Heart right ventricle (tissue), 16 donors: ENCODE data around the gene SV2B. TPM values are rescaled to one million over a fixed set of nuclear protein-coding genes. Genes with fewer than 3 reads are reported as not detected.
A peak's percentile ranks its signal among the peaks of the same experiment; 100 is the strongest.

Experiments
- ATAC-seq, 8 donors: fragments of 200-7000 bp; cut with Tn5 transposase; one replicate each; pipeline ENCODE4 v1.9.1; 2020; ENCODE audit warnings: mild to moderate bottlenecking in 8 of 8, moderate library complexity in 8 of 8, moderate number of reproducible peaks in 1 of 8
- DNase-seq, 2 donors: peaks; one replicate each; pipeline ENCODE4 v3.0.0-alpha.2; 2020
- H3K27ac ChIP-seq, 10 donors: fragments of 200-600 bp; sonication (generic) in 2 of 10; one replicate each; pipeline versions ENCODE4 v1.5.0 to v1.8.0; 2020 to 2022; ENCODE audit warnings: mild to moderate bottlenecking in 3 of 10
- H3K27me3 ChIP-seq, 7 donors: fragments of 200-600 bp; one replicate each; pipeline ENCODE4 v1.8.0; 2021 to 2022; ENCODE audit warnings: mild to moderate bottlenecking in 2 of 7
- H3K36me3 ChIP-seq, 9 donors: fragments of 200-600 bp; sonication (generic) in 1 of 9; one replicate each; pipeline versions ENCODE4 v1.5.0 to v1.8.0; 2020 to 2022; ENCODE audit warnings: mild to moderate bottlenecking in 2 of 9
- H3K4me1 ChIP-seq, 9 donors: fragments of 200-600 bp; sonication (generic) in 1 of 9; one replicate each; pipeline versions ENCODE4 v1.5.0 to v1.8.0; 2020 to 2022; ENCODE audit warnings: mild to moderate bottlenecking in 4 of 9
- H3K4me3 ChIP-seq, 10 donors: fragments of 200-600 bp; sonication (generic) in 2 of 10; one replicate each; pipeline versions ENCODE4 v1.5.0 to v1.8.0; 2020 to 2022; ENCODE audit warnings: mild to moderate bottlenecking in 7 of 10, moderate library complexity in 2 of 10
- H3K9me3 ChIP-seq, 11 donors: fragments of 200-600 bp in 10 of 11; sonication (generic) in 2 of 11; one replicate each; pipeline versions ENCODE4 v1.5.0 to v1.8.0; 2013 to 2022; ENCODE audit warnings: mild to moderate bottlenecking in 2 of 11, control low read depth in 1 of 11, moderate library complexity in 1 of 11
- WGBS, 2 donors: extraction: QIAGEN DNeasy Blood & Tissue Kit; methylation state at CpG; one replicate each; pipeline ENCODE4 v1.1.7; 2013; ENCODE audit warnings: inconsistent platforms in 1 of 2; 5-methylcytosine and 5-hydroxymethylcytosine counted together
- intact Hi-C, 10 donors: fragments of 100-400 bp; cut with DNase I; formaldehyde crosslinking; loops; one replicate each; pipeline versions ENCODE4 v1.11.1 to v1.14.2; 2022
- polyA plus RNA-seq, 2 donors: library from polyadenylated mRNA; stranded (reverse); fragments of 200-250 nt; gene quantifications; one replicate each; pipeline ENCODE4 v1.2.3, GENCODE V29; 2013
- total RNA-seq, 10 donors: library from RNA; stranded (reverse); fragmentation: NEBNext Ultra II Directional in 3 of 10; extraction: Animal tissue kit (Norgen Biotek cat#: 25700) in 3 of 10; gene quantifications; one replicate each; pipeline versions ENCODE4 v1.2.1 to v1.2.4, GENCODE V29; 2021 to 2023
- TF ChIP-seq, protein P1 (sequence below), 9 donors: fragments of 200-600 bp; sonication (generic) in 2 of 9; IDR thresholded peaks; one replicate each; pipeline versions ENCODE4 v1.5.0 to v1.8.0; 2021 to 2022; ENCODE audit warnings: antibody characterized with exemption in 9 of 9, mild to moderate bottlenecking in 5 of 9, moderate library complexity in 1 of 9
- donor health status: Arrhythmogenic right ventricular cardiomyopathy.
- donor health status: ischemic (EF 13 %, LVEDD 7.1; RV severe dilation, severe dysfunction).
- donor health status: healthy with polysubstance abuse.
- donor health status: DM: no; HTN: yes; CAD: no.
- donor health status: DM: no; HTN: no; CAD: no.
- donor health status: ischemic (EF 25% LVEDD 6.9; RV normal size, moderate dysfunction).
- donor health status: ischemic (EF 25% LVEDD 5.7; RV mildly dilated, moderate dysfunction).
- donor health status: healthy.
- donor health status: DM: yes; HTN: yes; CAD: no.
- donor health status: Ischemic cardiomyopathy.
- donor health status: ischemic (EF 35%, LVEDD 5.7; RV mildly dilated, moderate dysfunction).
- donor health status: nonischemic (EF 11% LVEDD 7.7; RV severe dilation, severe dysfunction).
- donor health status: DM: yes; HTN: yes; CAD: no.
- donor health status: PGD.
- donor health status: ischemic (EF 29% LVEDD 5.4; RV normal size, mild dysfunction).
- donor health status: nonischemic (EF 23%, LVEDD 6.1; RV moderate dilation, normal function).

Gene SV2B
- total and polyA plus RNA-seq, 12 donors: 0.29 to 15.7 (median 1.5) TPM

DNA sequence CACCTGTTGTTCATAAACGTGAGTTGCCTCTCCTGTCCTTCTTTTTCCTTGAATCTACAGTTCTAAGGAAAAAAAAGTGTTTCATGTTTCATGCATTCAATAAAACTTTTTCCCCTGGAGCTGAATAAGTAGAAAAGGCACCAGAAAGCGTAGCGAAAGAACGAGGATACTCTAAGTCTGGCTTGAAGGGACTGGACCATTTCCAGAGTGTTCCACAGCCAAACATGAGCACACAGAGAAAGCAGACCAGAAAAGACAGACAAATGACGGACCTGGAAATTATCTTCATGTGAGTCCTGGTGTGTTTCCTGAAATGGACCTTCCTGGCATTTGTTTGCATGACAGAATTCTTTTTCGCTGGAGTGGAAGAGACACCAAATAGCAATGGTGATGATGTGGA is 204.7 kb downstream of the SV2B start:
- Histone ChIP-seq H3K27me3 (peaks cover 0 to 23% (median 7%) of the 10 kb centered on the region in 7 donors), H3K27ac (peak overlapping the region in 1 of 10 donors; percentile 12), H3K9me3 (no peaks in the 10 kb centered on the region), H3K4me1 (peaks cover 0 to 24% (median 9%) of the 10 kb centered on the region in 9 donors), H3K4me3 (peak overlapping the region in 2 of 10 donors; percentile 11 to 18), H3K36me3 (no peaks in the 10 kb centered on the region)
- 41 to 47% methylated on average over 6 of the region's 6 CpGs for WGBS, 2 donors
- peak in 1 of 2 donors; percentile 24 for DNase-seq
- TF ChIP-seq, protein P1, sequence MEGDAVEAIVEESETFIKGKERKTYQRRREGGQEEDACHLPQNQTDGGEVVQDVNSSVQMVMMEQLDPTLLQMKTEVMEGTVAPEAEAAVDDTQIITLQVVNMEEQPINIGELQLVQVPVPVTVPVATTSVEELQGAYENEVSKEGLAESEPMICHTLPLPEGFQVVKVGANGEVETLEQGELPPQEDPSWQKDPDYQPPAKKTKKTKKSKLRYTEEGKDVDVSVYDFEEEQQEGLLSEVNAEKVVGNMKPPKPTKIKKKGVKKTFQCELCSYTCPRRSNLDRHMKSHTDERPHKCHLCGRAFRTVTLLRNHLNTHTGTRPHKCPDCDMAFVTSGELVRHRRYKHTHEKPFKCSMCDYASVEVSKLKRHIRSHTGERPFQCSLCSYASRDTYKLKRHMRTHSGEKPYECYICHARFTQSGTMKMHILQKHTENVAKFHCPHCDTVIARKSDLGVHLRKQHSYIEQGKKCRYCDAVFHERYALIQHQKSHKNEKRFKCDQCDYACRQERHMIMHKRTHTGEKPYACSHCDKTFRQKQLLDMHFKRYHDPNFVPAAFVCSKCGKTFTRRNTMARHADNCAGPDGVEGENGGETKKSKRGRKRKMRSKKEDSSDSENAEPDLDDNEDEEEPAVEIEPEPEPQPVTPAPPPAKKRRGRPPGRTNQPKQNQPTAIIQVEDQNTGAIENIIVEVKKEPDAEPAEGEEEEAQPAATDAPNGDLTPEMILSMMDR (IDR thresholded peaks at IDR 0.05): no peak
- intact Hi-C loops: loop anchor here (5.0 to 10.0 kb wide), 15 partner anchors 210 to 778 kb away; partner anchors contain the start of gene SLCO3A1 (in 5 of the 10)
- ATAC-seq: peak in 5 of 8 donors; percentile 30 to 57 (median 46)

DNA sequence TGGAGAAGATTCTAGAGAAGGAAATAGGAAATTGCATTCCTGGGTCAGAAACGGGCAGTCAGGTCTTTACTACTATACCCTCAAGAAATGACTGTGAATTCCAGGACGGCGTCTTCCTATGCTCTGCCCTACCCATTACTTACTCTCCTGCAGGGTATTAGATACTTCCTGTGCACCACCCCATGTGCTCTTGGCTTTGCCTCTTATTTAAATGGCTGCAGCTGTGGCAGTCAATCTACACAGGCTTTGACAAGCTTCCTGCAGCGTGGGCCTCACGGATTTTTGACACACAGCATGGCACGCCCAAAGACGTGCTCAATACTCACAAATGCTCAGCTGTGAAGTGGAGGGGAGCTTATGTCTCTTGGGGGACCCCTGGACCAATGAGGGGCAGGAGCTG is 206.1 kb downstream of the SV2B start:
- no peak overlapping the region for H3K4me3 ChIP-seq
- 82 to 90% methylated on average over 7 of the region's 7 CpGs for WGBS, 2 donors
- TF ChIP-seq, protein P1 (IDR thresholded peaks at IDR 0.05): no peak
- H3K9me3 ChIP-seq: no peaks in the 10 kb centered on the region
- intact Hi-C loops: loop anchor here in 9 of 10 donors (5.0 to 10.0 kb wide), 8 partner anchors 209 to 771 kb away; partner anchors contain the start of gene SLCO3A1 (in 3 of the 9)
- H3K4me1 ChIP-seq: peaks cover 0 to 24% (median 9%) of the 10 kb centered on the region in 9 donors
- H3K27ac ChIP-seq: no peak overlapping the region
- peaks cover 0 to 29% (median 5%) of the 10 kb centered on the region in 7 donors for H3K27me3 ChIP-seq
- no peak for ATAC-seq
- no peaks in the 10 kb centered on the region for H3K36me3 ChIP-seq
- DNase-seq: no peak

DNA sequence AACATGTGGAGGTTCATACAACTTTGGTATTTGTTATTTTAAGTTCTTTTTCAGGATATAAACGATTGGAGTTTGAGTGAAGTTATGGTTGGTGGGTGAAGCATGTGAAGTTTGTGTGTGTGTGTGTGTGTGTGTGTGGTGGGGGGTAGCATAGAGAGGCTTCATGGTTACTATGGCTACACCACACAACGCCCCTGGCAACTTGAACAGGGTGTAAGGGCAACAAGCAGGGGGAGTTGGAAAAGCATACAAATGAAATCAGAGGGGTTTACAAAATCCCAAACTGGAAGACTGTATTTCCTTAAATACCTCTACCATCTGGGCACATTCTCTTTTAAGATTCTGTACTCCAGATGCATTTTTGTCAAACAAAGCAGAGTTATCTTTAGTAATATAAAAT is 207.5 kb downstream of the SV2B start:
- 62 to 68% methylated on average over 2 of the region's 2 CpGs for WGBS, 2 donors
- ATAC-seq: no peak
- DNase-seq: no peak
- Histone ChIP-seq H3K9me3 (no peaks in the 10 kb centered on the region), H3K36me3 (no peaks in the 10 kb centered on the region), H3K4me3 (no peak overlapping the region), H3K27ac (peak overlapping the region in 1 of 10 donors; percentile 21), H3K27me3 (peaks cover 0 to 26% (median 5%) of the 10 kb centered on the region in 7 donors), H3K4me1 (peaks cover 0 to 32% (median 9%) of the 10 kb centered on the region in 9 donors)
- intact Hi-C loops: loop anchor here in 9 of 10 donors (5.0 to 10.0 kb wide), 8 partner anchors 207 to 770 kb away; partner anchors contain the start of gene SLCO3A1 (in 3 of the 9)
- TF ChIP-seq, protein P1 (IDR thresholded peaks at IDR 0.05): no peak

DNA sequence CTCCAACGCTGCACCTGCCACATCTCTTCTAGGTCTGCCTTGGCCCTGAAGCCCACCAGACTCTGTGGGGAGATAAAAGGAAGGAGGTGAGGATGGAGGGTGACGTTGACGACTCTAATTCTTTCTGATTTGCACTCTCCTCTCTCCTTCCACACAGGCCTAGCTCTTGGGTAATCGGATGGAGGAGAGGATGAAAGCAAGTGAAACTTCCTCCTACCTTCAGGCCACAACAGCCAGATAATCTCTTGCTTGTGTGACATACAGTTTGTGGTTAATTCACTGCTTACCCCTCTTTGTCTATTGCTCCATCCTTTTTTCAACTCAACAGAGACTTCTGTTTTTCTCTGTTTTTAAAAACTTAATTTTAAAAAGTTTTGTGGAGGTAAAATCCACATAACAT is 208.1 kb downstream of the SV2B start:
- no peak overlapping the region for H3K4me3 ChIP-seq
- TF ChIP-seq, protein P1 (IDR thresholded peaks at IDR 0.05): no peak
- H3K9me3 ChIP-seq: no peaks in the 10 kb centered on the region
- H3K4me1 ChIP-seq: peaks cover 0 to 26% (median 7%) of the 10 kb centered on the region in 9 donors
- ATAC-seq (no peak), DNase-seq (no peak)
- H3K27ac ChIP-seq: peak overlapping the region in 1 of 10 donors; percentile 21
- no peaks in the 10 kb centered on the region for H3K36me3 ChIP-seq
- intact Hi-C loops: loop anchor here in 9 of 10 donors (5.0 to 10.0 kb wide), 8 partner anchors 207 to 769 kb away; partner anchors contain the start of gene SLCO3A1 (in 3 of the 9)
- peaks cover 0 to 24% (median 5%) of the 10 kb centered on the region in 7 donors for H3K27me3 ChIP-seq
- 55 to 66% methylated on average over 4 of the region's 4 CpGs for WGBS, 2 donors
